ENCODE results near the gene BTBD10. TPM values are rescaled to one million over a fixed set of nuclear protein-coding genes. Genes with fewer than 3 reads are reported as not detected.

Gene BTBD10
- total RNA-seq, 1 experiment from 2014 or later = 58.0 TPM

- no peaks in the 10 kb centered on the region for H3K79me2 ChIP-seq (ENCODE audit: low read length)
- no peak overlapping the region for H3K4me3 ChIP-seq (ENCODE audit: low read length)
- H2AFZ ChIP-seq (ENCODE audit: low read length) = no peak overlapping the region
- H3K36me3 ChIP-seq (ENCODE audit: insufficient read depth, low read length) = no peaks in the 10 kb centered on the region
- H3K9me2 ChIP-seq (replicated peaks; ENCODE audit: insufficient read depth, low read length) = no peaks in the 10 kb centered on the region
- H3K9me3 ChIP-seq (ENCODE audit: low read length) = no peaks in the 10 kb centered on the region
- H4K20me1 ChIP-seq (ENCODE audit: insufficient read depth, low read depth, low read length) = no peaks in the 10 kb centered on the region
- no peaks in the 10 kb centered on the region for H3K27me3 ChIP-seq (ENCODE audit: low read length)
- H3K9ac ChIP-seq (ENCODE audit: low read length) = no peak overlapping the region
- H3K4me2 ChIP-seq (ENCODE audit: low read depth, low read length, poor library complexity, severe bottlenecking) = no peak overlapping the region
- no peak for DNase-seq
- no peak overlapping the region for H3K27ac ChIP-seq (ENCODE audit: low read length)
- H3K4me1 ChIP-seq (ENCODE audit: low read length) = no peaks in the 10 kb centered on the region
These were observed 123.5 kb downstream of the BTBD10 start for GRCh38 chr11:13339195-13340153.

GRCh38 chr11:13338427-13339069 is 124.5 kb downstream of the BTBD10 start:
- Histone ChIP-seq H4K20me1 (ENCODE audit: insufficient read depth, low read depth, low read length) (no peaks in the 10 kb centered on the region), H3K27ac (ENCODE audit: low read length) (no peak overlapping the region), H3K4me1 (ENCODE audit: low read length) (no peaks in the 10 kb centered on the region), H3K9ac (ENCODE audit: low read length) (no peak overlapping the region), H2AFZ (ENCODE audit: low read length) (no peak overlapping the region), H3K9me2 (replicated peaks; ENCODE audit: insufficient read depth, low read length) (no peaks in the 10 kb centered on the region), H3K27me3 (ENCODE audit: low read length) (no peaks in the 10 kb centered on the region), H3K4me3 (ENCODE audit: low read length) (no peak overlapping the region), H3K4me2 (ENCODE audit: low read depth, low read length, poor library complexity, severe bottlenecking) (peak overlapping the region; percentile 17), H3K36me3 (ENCODE audit: insufficient read depth, low read length) (no peaks in the 10 kb centered on the region), H3K79me2 (ENCODE audit: low read length) (no peaks in the 10 kb centered on the region), H3K9me3 (ENCODE audit: low read length) (no peaks in the 10 kb centered on the region)
- no peak for DNase-seq

GRCh38 chr11:13338019-13338426 is 125.0 kb downstream of the BTBD10 start:
- no peak overlapping the region for H3K9ac ChIP-seq (ENCODE audit: low read length)
- H2AFZ ChIP-seq (ENCODE audit: low read length) = no peak overlapping the region
- no peaks in the 10 kb centered on the region for H3K4me1 ChIP-seq (ENCODE audit: low read length)
- H3K4me2 ChIP-seq (ENCODE audit: low read depth, low read length, poor library complexity, severe bottlenecking) = peak overlapping the region; percentile 17
- H3K4me3 ChIP-seq (ENCODE audit: low read length) = no peak overlapping the region
- no peaks in the 10 kb centered on the region for H3K79me2 ChIP-seq (ENCODE audit: low read length)
- no peaks in the 10 kb centered on the region for H4K20me1 ChIP-seq (ENCODE audit: insufficient read depth, low read depth, low read length)
- no peak for DNase-seq
- no peaks in the 10 kb centered on the region for H3K27me3 ChIP-seq (ENCODE audit: low read length)
- H3K27ac ChIP-seq (ENCODE audit: low read length) = no peak overlapping the region
- H3K9me3 ChIP-seq (ENCODE audit: low read length) = no peaks in the 10 kb centered on the region
- H3K9me2 ChIP-seq (replicated peaks; ENCODE audit: insufficient read depth, low read length) = no peaks in the 10 kb centered on the region
- no peaks in the 10 kb centered on the region for H3K36me3 ChIP-seq (ENCODE audit: insufficient read depth, low read length)

Other genes starting within 250 kb of the BTBD10 start
- gene BMAL1, start 185.4 kb downstream of the BTBD10 start, total RNA-seq (2014; rRNA removed; shearing (Covaris generic); ENCODE audit: low replicate concordance) = not detected in 2 replicates
- not detected in 2 replicates for gene PTH, start 32.8 kb upstream of the BTBD10 start, total RNA-seq (2014; rRNA removed; shearing (Covaris generic); ENCODE audit: low replicate concordance)
- 55.3 and 98.1 TPM in 2 replicates for gene FAR1, start 205.4 kb upstream of the BTBD10 start, total RNA-seq (2014; rRNA removed; shearing (Covaris generic); ENCODE audit: low replicate concordance)

All from Karpas-422 (cell line).